GOT3 (cell line): Measurements from ENCODE around the gene RALGPS2.
"Not testable (repeated sequence)": the region's sequence is repeated elsewhere in the genome, so short reads cannot be mapped to it uniquely, and the experiment has no call there.

Experiments
- DNase-seq: peaks from one replicate; lab custom pipeline; 2025; ENCODE audit warnings: mixed read lengths; lab: John Stamatoyannopoulos, UW

RALGPS2 gene

DNA sequence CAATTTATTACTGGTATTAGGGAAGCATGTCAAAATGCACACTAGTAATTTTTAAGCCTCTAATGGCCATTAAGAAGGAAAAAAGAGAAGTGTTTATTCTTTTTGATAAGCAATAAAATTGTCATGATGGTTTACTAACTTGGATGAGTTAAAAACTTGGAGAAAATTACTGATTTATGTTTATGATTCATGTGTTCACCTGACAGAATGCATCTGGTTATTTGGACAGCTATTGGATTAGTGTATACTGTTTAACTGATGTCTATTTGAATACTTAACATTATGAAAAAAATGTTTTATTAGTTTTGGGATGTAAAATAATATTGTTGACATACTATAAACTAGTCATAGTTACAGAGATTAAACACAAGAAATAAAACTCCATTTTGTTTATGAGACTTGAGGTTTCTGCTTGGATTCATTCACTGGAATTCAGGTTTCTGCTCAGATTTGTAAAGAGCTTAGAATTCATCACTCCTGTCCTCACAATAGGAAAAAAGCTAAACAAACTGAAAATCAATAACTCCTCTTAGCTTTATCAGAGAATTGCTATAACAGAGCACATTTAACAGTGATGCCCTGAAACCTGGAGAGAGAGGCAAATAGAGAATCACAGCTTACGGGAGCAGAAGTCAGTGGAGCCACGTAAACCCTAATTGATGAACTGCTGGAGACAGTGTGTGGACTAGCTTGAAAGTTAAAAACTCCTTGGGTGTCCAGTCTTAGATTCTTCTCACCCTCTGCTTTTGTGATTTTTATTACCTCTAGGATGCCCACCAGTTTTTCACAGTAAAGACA lies 56.7 kb downstream of the RALGPS2 start:
- no peak for DNase-seq

- no peak for DNase-seq
These were observed 59.1 kb downstream of the RALGPS2 start for GRCh38 chr1:178784131-178784536.

GRCh38 chr1:178792394-178792793 lies 67.3 kb downstream of the RALGPS2 start:
- DNase-seq: no peak

DNA sequence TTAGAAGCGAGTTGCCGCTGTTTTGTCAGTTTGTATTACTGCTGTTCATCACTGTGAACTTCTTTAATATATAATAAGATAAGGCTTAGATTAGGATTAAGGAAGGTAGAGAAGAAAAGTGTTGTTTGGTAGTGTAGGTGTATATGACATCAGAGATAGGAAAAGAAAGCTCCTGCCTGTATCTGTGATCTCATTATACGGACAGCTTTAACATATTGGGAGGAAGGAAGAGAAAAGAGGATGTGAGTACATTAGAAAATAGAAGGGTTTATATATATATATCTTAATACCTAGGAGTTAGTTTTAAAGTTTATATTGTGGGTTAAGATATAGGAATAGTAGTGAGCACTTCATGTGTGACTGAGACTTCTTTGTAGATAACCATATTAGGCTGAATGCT lies 71.0 kb downstream of the RALGPS2 start:
- no peak for DNase-seq

DNA sequence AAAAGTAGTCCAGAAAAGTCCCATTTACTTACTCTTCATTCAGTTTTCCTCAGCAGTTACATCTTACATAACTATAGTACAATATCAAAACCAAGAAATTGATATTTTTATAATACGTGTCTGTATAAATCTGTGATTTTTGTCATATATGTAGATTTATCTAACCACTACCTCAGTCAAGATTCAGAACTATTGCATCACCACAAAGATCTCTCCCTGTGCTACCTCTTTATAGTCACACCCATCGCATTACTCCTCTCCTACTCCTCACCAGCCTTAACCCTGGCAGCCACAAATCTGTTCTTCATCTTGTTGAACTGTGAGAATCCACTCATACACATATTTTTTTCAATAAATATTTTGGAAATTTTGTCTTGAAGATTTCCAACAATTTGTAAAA lies 72.5 kb downstream of the RALGPS2 start:
- no peak for DNase-seq

- DNase-seq: no peak
These were observed 73.3 kb downstream of the RALGPS2 start for GRCh38 chr1:178798232-178798861.

GRCh38 chr1:178802873-178803272 lies 77.8 kb downstream of the RALGPS2 start:
- DNase-seq: no peak

DNA sequence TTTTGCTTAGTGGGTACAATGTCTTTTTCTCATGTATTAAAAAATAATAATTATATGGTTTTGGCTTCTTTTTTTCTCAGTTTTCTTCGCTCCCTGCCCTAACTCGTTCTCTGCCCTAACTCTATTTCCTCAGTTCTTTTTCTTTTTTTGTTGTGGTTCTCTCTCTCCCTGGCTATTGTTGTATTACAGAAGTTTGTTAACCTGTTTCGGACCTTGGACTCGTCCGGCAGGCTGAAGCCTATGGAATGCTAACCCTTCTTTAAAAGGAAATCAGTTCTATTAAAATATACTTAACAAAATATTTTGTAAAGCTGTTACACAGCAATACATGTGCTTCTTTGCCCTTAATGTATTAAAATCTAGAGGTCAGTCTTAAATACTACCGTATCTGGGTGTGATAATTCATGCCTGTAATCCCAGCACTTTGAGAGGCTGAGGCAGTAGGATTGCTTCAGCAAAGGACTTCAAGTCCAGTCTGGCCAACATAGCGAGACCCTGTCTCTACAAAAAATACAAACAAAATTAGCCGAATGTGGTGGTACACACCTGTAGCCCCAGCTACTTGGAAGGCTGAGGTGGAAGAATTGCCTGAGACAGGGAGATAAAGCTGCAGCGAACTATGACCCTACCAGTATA lies 81.7 kb downstream of the RALGPS2 start:
- DNase-seq: no peak

- no peak for DNase-seq
These were observed 83.5 kb downstream of the RALGPS2 start for GRCh38 chr1:178808529-178808928.

GRCh38 chr1:178810585-178810984 lies 85.5 kb downstream of the RALGPS2 start:
- no peak for DNase-seq

DNA sequence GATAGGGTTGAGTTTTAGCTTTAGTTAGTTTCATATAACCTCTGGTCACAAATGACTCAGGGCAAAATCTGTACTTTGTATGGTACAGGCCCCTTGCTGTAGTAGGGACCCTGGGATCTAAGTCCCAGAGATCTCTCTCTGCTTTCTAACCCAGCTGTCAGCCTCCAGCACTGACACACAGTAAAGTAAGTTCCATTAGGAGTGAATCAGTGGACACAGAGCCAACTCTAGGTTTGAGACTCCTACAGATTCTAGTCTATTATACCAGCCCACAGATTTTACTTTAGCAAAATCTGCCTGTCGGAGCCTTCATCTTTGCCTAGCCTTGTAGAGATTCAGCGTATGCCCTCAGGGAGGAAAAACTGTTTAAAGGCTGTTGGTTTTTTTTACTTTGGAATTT lies 93.4 kb downstream of the RALGPS2 start:
- DNase-seq: no peak

DNA sequence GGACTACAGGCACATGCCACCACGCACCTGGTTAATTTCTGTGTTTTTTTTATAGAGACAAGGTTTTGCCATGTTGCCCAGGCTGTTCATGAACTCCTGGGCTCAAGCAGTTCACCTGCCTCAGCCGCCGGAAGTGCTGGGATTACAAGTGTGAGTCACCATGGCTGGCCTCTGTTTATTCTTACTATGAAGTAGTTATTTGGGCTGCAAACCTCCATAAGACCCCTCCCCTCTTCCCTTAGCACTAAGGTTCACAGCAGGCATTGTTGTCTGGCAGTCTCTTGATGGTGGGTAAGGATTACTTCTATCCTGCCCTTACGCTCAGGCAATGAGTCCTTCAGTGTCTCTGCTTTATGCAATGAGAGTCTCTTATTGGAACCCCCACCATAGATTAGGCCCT lies 94.1 kb downstream of the RALGPS2 start:
- no peak for DNase-seq

- no peak for DNase-seq
These were observed 96.3 kb downstream of the RALGPS2 start for GRCh38 chr1:178821134-178821866.

DNA sequence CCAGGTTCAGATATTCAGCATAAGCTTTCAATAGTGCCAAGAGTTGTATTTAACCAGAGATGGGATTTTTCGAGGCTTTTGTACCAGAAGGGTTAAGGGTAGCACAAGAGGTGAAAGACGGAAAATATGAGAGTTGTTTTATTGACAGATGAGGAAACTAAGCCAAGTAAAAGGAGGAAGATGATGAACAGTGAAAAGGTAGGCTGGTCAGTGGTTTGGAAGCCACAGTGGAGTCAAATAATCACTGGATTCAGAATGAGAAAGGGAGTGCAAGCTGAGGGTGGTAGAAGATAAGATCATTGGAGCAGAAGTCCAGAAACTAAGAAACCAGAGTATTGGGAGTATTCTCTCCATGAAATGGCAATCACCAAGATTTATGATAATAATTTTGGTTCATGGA lies 100.1 kb downstream of the RALGPS2 start:
- DNase-seq: no peak

DNA sequence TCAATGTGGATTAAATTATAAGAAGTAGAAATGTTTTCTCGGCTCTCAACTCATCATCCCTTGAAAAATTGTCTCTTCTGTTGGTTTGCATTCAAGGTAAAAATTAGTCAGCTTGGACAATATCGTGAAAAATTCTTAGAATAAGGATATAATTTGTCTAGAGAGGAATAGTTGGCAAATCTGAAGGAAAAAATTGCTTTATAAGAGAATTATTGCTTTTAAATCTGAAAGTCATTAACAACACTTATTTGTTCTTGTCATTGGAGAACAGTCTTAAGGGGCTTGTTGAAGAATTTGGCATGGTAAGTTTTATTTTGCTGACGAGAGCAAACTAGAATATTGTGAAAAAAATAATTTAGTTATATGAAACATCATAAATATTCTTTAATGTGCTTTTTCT lies 119.4 kb downstream of the RALGPS2 start:
- DNase-seq: no peak

- no peak for DNase-seq
These were observed 121.3 kb downstream of the RALGPS2 start for GRCh38 chr1:178846306-178846705.

DNA sequence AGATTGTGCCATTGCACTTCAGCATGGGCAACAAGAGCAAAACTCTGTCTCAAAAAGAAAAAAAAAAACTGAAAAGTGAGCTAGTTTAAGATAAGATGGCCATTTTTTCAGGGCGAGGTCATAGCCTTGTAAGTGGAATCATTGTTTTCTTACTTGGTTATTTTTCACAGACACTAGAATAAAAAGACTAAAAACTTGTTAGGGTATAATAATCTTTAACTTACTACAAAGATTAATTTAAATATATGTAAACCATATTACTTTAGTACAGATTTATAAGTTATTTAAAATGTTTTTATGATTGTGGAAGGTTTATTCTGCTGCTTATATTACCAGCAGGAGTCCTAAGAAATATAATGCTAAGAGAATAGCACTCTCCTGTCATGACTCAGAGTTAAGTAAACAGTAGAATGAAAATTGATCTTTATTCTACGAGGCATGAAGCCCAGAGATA lies 122.4 kb downstream of the RALGPS2 start:
- no peak for DNase-seq

- DNase-seq: not testable (repeated sequence)
These were observed 122.9 kb downstream of the RALGPS2 start for GRCh38 chr1:178847919-178848318.

GRCh38 chr1:178849918-178850317 lies 124.9 kb downstream of the RALGPS2 start:
- DNase-seq: no peak

DNA sequence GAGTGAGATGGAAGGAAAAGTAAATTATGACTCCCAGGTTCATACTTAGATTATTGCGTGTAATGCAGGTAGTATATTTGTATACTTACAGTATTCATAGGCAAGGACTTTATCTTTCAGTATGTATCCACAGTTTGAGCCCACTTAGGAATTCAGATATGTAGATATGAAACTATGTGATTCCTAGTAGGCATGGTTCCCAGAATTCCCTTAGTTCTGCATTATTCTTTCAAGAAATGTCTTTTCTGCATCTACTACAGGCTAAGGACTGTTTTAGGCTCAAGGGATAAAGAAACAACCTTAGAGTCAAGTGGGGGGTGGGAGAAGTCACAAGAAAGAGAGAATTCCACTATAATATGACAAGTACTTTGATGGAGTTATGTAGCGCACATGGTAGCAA lies 132.1 kb downstream of the RALGPS2 start:
- no peak for DNase-seq

- DNase-seq: no peak
These were observed 137.4 kb downstream of the RALGPS2 start for GRCh38 chr1:178862416-178862815.

DNA sequence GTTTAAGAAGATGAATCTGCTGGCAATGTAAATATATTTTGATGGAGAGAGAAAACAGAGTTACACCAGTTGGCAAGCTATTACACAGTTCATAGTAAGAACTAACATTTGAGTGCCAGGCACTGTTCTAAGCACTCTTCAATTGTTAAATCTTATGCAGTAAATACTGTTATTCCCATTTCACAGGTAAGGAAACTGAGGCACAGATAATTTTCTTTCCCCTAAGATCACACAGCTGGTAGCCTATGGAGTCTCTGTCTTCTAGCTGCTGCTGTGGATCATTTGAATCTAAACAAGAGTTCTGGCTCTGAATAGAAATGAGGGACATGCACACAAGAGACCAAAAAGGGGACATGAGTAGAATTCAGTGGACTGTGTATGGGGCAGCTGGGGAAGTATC lies 137.8 kb downstream of the RALGPS2 start:
- DNase-seq: no peak
